SH-SY5Y (cell line): Measurements from ENCODE around the gene CDH1.

Source experiments
- GATA2 ChIP-seq: IDR thresholded peaks from 2 replicates; pipeline ENCODE4 v1.6.1; 2011; ENCODE audit warnings: mild to moderate bottlenecking, low read depth, low read length
- GATA3 ChIP-seq: IDR thresholded peaks from 2 replicates; pipeline ENCODE4 v1.6.1; 2011; ENCODE audit warnings: low read depth, mild to moderate bottlenecking, low read length, moderate library complexity

DNA sequence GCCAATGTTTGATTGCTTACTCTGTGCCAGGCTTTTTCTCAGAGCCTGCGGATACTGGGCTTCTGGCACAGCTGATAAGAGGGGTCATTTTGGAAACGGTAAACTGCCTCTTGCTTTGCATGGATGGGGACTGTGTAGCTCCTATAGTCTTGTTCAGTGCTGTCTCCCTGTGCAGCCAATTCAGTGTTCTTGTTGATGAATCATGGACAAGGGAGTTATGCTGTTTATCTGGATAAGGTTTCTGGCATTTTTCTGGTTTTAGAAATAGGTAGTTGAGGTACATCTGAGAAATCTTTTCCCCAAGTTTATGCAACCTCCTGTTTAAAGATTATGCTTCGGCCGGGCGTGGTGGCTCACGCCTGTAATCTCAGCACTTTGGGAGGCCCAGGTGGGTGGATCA lies 89.6 kb downstream of the CDH1 start:
- TF ChIP-seq GATA3 (no peak), GATA2 (no peak)
